ENCODE results near the gene C19orf73. TPM values are rescaled to one million over a fixed set of nuclear protein-coding genes. Genes with fewer than 3 reads are reported as not detected.
A peak's percentile ranks its signal among the peaks of the same experiment; 100 is the strongest.
"Not testable (repeated sequence)": the region's sequence is repeated elsewhere in the genome, so short reads cannot be mapped to it uniquely, and the experiment has no call there.

Gene C19orf73
- total and polyA plus RNA-seq, 9 of the 15 experiments (the other 6 are each of a cell fraction or from before 2014, with no cell fraction given), result 0.08 to 7.4 (median 1.4) TPM

DNA sequence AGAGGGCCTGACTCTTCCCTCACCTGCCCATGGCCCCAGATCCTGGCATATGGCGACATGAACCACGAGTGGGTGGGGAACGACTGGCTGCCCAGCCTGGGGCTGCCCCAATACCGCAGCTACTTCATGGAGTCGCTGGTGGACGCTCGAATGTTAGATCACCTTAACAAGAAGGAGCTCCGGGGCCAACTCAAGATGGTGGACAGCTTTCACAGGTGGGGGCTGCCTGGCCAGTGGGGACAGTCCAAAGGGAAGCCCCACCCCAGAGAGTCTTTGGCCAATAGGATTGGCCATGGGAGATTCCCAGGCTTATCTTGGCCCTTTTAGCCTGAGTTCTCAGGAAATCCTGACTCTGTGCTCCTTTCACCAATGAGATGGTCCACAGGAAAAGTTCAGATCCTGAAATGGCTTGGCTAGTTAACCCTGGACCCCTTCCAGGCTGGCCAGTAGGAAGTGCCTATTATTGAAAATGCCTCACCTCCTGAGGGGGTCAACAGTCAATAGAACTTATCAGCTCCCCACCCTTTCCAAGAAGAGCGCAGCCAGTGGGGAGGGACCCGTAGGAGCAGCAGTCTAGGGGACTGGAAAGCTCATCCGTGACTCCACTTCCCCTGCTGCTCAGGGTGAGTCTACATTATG, 29.2 kb upstream of the C19orf73 start (continued):
- TF ChIP-seq E2F4 (CRISPR knock-in tag; IDR thresholded peaks at IDR 0.05; ENCODE audit: low read depth), result 0 out of 2 replicates have a peak, but pooled peaks have one; percentile 52

- Histone ChIP-seq H3K79me2 (ENCODE audit: control insufficient read depth, insufficient read depth, low read length) (peaks cover 28% of the 10 kb centered on the region; the same call in 2 of the 3 replicates), H3K9ac (ENCODE audit: insufficient read depth in 1 of 2, low read depth in 2 of 2, low read length in 2 of 2) (peak overlapping the region in 1 of 2 experiments; percentile 24; a peak in 1 of 4 replicates), H3K4me1 (replicated peaks in 1 of 2; ENCODE audit: control insufficient read depth in 2 of 2, insufficient read depth in 2 of 2, low read length in 2 of 2) (peaks cover 27 to 70% of the 10 kb centered on the region in 2 experiments), H2AFZ (ENCODE audit: low read depth, low read length) (0 out of 2 replicates have a peak overlapping the region, but pooled peaks have one; percentile 86), H3K4me3 (peak overlapping the region; percentile 38; the same call in 1 of the 2 replicates), H3K4me2 (ENCODE audit: insufficient read depth, low read length) (peak overlapping the region; percentile 72)
- H3K36me3 ChIP-seq (ENCODE audit: control insufficient read depth, insufficient read depth, low read length); H3K9me1 ChIP-seq (ENCODE audit: control insufficient read depth, insufficient read depth, low read length); CTCF ChIA-PET (ENCODE audit: low intra/inter-chr PET ratio); H3K9me3 ChIP-seq (replicated peaks; ENCODE audit: control insufficient read depth, insufficient read depth, low read depth, low read length); DNase-seq (ENCODE audit: extremely low read depth in 1 of 4, low spot score in 3 of 4); H3K27ac ChIP-seq (ENCODE audit: extremely low read depth, low read depth, low read length); in situ Hi-C loops (cut with MboI); FAIRE-seq; H4K20me1 ChIP-seq (replicated peaks; ENCODE audit: control insufficient read depth, insufficient read depth, low read length); H3K27me3 ChIP-seq (ENCODE audit: control insufficient read depth in 2 of 2, insufficient read depth in 2 of 2, low read length in 2 of 2); ATAC-seq; BruUV-seq (replicated peaks); TF ChIP-seq CEBPG (tag; conservative IDR thresholded peaks at IDR 0.05 in 1 of 2, IDR thresholded peaks at IDR 0.05 in 1 of 2); ATF3 (CRISPR knock-in tag; conservative IDR thresholded peaks at IDR 0.05): not testable (repeated sequence)
- POLR2A ChIA-PET, result interaction anchor here (0.6 to 1.7 kb wide), 6 partner anchors 9 to 522 kb away, joined by 3 to 7 read pairs (median 3); partner anchors contain the start of gene HRC
- TF ChIP-seq CEBPG (CRISPR knock-in tag; IDR thresholded peaks at IDR 0.05), result 0 out of 2 replicates have a peak, but pooled peaks have one; percentile 20
- TF ChIP-seq ATF3 (IDR thresholded peaks at IDR 0.05), result peak; percentile 24
- TF ChIP-seq ATF7 (IDR thresholded peaks at IDR 0.05), result peak; percentile 4
- 66% methylated on average over 4 of the region's 7 CpGs for WGBS (ENCODE audit: insufficient coverage, low coverage, missing lambda C conversion rate)
- intact Hi-C loops (cut with micrococcal nuclease), result loop anchor here (1.0 kb wide), 1 partner anchor 49 kb away; no protein-coding TSS in a partner anchor
Measured at GRCh38 chr19:49146408-49146770, 27.4 kb upstream of the C19orf73 start.

All from K562 (cell line).